SH-SY5Y (cell line): ENCODE data around the gene TOP1.

Source experiments
- GATA2 ChIP-seq: IDR thresholded peaks from 2 replicates; pipeline ENCODE4 v1.6.1; 2011; ENCODE audit warnings: mild to moderate bottlenecking, low read depth, low read length
- GATA3 ChIP-seq: IDR thresholded peaks from 2 replicates; pipeline ENCODE4 v1.6.1; 2011; ENCODE audit warnings: low read depth, mild to moderate bottlenecking, low read length, moderate library complexity

DNA sequence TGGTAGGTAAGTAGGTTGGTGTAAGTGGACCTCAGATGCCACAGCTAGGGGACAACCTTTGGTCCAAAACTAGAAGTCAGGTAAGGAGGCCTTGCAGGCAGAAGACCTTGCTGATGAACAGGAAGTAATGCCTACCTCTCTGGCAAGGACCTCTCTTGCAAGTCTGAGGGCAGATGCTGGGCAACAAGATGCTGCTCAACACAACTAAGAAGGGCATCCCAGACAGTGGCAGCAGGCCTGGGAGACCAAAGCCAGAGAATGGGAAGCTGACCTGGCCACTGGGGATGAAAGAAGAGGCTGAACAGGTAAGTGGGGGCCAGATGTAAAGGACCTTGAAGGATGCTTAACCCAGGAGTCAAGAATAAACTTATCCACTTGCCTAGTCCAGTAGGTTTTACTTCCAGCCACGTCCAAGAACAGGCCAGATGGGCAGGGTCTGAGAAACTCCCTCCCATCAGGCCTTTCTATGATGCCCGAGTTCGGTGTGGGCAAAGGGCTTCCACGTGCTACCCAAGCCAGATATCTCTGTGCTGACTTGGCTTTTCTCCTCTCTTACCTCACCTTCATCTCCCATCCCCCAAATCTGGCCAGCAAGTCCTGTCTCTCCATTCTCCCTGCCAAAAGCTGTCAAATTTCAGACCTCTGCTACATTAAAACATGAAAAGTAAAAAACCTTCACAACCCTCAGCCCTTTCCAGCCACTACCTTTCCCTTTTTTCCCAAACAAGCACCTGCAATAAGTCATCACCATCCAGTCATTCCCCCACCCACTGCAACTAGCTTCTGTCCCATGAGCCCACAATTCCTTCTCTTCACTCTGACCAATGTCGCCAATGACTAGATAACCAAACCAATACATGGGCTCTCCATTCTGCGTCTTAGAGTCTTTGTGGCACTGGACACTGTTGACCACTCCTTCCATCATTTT is 97.2 kb downstream of the TOP1 start:
- TF ChIP-seq GATA2, result no peak
- TF ChIP-seq GATA3, result no peak
